ENCODE data around the gene DEFB123. TPM values are rescaled to one million over a fixed set of nuclear protein-coding genes. Genes with fewer than 3 reads are reported as not detected.

DEFB123 gene
- total RNA-seq, 1 donor from 2014 or later = not detected

DNA sequence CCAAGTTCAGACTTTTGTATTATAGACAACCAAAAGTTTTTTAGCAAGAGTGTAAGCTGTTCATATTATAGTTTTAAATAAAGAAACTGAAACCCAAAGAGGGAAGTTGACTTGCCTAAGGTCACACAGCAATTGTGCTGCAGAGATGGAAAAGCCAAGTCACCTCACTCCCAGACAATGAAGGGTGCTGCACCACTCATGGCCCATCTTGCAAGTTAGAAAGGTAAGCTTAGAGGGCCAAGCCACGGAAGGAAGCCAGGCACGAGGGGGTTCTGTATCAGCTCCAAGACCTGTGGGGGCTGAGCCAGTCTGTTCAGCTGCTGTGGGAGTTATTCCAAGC, 33.6 kb downstream of the DEFB123 start:
- DNase-seq = no peak

DNA sequence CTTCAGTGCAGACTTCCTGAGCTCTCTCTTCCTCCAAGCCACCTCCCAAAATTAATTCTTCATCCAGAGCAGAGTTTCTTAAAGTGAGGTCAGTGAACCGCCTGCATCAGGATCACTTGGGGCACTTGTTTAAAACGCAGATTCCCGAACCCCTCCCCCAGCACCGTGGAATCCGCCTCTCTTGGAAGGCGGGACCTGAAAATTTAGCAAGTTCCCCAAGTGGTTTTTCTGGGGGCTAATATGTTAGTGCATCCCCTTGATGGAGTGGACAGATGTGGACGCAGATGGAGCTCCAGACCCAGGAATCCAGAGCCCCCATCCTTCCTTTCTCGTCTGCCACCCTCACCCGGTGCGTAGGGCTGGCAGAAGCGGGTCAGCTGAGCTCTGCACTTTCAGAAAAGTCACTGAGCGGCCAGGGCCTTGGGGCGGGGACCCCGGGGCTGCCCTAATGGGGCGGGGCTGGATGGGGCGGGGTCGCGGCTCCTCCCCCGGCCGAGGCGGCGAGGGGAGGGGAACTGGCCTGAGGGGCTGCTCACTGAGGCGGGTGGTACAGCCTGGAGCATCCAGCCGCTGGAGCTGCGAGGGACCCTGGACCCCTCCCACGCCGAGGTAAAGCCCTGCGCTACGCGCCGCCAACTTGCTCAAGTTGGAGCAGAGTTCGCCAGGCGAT, 34.5 kb downstream of the DEFB123 start, which contains the start of the genes DEFB124 and REM1:
DEFB124 (minus strand) TSS at position 370 of the 670 bp plus-strand sequence. CDS start 2,114 bp downstream, outside the sequence.
REM1 (plus strand) TSS at position 531 of the 670 bp plus-strand sequence. CDS start 1,158 bp downstream, outside the sequence.
- DNase-seq = peak; percentile 36

DNA sequence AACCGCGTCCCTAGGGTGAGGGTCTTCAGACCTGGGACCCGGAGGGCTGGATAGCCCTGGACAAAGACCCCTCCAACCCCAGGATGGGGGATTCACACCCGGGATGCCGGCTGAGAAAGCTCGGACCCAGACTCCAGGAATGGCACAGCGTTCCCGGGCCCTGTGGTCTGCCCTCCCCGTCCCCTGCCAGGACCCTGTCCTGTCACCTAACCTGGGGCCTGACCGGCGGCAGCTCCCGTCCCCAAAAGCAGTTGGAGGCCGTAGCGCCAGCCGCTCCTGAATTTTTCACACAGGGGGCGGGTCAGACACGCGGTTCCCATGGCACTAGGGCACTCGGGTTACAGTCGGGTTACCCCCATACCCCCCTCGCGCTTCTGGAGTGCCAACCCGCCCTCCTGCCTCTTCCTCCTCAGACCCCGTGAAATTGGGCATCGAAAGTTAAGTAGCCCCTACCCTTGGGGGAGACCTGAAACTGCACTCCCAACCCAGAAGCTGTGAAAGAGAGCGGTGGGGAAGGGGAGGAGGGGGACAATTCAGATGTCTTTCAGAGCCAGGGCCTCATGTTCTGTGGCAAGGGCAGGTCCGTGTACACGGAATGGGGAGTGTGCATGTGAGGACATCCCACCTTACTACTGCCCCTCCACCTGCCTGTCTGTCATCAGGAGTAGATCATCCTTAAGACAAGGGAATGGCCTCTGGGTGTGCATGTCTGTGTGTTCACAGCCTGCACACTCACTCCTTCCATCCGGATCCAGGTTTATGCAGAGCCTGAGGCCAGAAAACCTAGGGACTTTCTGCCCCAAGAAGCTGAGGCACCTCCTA, 35.3 kb downstream of the DEFB123 start:
- DNase-seq = peak; percentile 24

DNA sequence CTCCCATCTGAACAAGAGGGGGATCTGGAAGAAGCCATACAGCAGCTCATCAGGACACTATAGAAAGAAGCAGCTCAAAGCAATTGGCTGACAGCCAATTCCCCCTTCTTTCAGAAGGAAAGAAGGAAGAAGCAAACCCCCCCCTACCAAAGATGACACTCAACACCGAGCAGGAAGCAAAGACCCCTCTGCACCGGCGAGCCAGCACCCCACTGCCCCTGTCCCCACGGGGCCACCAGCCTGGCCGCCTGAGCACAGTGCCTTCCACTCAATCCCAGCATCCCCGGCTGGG, 35.8 kb downstream of the DEFB123 start:
- no peak for DNase-seq

DNA sequence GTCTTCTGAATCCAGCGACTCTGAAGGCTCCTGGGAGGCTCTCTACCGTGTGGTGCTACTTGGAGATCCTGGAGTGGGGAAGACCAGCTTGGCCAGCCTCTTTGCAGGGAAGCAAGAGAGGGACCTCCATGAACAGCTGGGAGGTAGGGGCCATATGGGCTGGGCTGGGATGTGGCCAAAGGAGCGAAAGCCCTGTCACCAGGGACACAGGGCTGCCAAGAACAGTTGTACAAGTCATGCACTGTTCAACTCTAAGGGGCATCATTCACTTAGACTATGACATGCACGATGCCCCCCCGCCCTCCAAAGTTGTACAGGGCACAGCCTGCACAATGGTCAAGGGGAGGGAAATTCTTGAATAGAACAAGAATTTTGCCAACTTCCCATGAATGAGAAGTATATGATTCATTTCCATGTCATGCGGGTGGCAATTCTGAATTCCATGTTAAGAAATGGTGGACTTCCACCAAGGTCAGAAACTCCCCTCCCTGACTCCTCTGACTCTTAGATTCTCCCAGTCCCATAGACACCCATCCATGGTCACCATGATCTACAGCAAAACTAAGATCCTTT, 36.3 kb downstream of the DEFB123 start:
- no peak for DNase-seq

DNA sequence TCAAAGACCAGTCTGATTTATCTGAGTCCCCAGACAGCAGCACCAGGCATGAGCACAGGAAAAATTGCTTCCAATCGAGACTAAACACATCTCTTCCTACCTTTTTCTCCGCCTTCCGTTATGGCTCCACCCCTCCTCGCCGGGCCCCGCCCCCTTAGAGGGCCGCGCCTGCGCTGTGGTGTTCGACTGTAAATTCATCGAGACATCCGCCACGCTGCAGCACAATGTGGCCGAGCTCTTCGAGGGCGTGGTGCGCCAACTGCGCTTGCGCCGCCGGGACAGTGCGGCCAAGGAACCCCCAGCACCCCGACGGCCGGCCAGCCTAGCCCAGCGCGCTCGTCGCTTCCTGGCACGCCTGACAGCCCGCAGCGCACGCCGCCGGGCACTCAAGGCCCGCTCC, 43.6 kb downstream of the DEFB123 start:
- DNase-seq = peak; percentile 49

DNA sequence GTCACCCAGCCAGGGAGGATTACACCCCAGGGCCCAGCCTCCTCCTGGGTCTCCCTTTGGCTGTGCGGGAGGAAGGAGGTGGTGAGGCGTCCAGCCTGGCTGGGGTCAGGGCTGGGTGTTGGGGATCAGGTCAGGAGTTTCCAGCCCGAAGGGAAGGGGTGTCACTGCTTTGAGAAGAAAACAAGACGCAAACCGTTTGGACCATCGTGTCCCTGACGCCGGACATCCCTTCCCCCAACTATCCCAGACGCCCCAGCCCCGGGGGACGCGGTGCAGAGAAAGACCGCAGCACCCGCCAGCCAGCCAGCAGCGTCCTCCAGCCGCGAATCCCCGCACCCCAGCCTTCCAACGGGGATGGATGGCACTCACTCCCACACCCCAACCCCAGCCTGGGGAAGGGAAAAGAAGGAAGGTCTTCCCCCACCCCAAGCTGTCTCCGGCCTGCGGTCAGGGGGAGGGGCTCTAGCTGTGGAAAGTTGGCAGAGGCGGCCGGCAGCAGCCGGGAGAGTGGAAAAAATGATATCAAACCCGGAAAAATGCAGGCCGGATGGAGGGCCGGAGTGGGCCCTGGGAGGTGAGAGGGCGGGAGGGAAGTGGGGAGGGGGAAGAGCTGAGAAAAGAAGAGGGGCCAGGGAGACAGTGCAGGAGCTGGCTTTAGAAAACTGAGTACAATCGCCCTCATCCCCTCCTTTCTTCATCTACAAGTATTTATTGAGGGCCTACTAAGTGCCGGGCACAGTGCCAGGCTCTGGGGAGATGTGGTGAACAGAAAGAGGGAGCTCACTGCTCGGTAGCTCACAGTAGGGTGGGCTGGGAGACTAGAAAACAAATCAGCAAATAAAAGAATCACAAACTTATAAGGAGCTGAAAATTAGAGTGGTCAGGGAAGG, 45.3 kb downstream of the DEFB123 start:
- DNase-seq = peak; percentile 88

DNA sequence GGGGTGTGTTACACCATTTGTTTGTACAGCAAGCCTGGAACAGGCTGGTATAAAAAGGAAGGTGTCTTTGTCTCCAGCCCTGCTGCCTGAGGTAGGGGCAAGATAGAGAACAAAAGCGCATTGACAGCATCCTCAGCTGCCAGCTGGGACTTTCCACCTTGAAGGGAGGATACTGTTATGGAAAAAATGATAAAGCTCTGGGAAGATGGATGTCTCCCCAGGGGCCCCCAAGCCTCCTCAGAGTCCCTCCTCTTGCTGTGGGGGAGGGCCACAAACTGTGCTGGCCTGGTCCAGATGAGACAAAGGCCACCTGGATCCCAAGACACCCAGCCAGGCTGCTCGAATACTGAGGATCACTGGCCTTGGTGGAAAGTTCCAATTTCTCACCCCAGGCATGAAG, 47.7 kb downstream of the DEFB123 start:
- DNase-seq = no peak

DNA sequence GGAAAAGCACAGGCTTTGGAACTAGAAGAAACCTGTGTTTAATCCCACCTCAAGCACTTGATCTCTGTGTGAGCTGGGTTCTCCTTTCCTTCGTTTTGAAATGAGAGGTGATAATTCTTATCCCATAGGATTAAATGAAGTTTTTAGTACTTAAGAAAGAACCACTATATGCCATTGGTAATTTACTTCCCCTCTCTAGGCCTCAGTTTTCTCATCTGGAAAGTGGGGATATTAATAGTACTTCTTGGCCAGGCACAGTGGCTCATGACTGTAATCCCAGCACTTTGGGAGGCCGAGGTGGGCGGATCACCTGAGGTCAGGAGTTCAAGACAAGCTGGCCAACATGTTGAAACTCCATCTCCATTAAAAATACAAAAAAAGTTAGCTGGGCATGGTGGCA, 48.7 kb downstream of the DEFB123 start:
- no peak for DNase-seq

DNA sequence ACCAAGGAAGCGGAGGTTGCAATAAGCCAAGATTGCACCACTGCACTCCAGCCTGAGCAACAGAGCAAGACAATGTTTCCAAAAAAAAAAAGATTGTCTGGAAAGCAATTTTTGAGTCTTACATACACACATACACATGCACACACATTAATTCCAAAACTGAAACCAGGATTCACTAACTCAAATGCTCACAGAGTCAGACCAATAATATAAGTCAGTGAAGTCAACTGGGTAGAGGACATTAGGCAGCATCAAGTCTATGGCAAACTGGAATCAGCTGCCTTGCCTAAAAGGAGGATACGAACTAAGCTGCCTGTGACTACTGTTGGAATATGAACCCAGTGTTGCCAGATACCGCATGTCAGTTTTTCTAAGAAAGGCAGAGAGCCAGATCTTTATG, 50.3 kb downstream of the DEFB123 start:
- no peak for DNase-seq

DNA sequence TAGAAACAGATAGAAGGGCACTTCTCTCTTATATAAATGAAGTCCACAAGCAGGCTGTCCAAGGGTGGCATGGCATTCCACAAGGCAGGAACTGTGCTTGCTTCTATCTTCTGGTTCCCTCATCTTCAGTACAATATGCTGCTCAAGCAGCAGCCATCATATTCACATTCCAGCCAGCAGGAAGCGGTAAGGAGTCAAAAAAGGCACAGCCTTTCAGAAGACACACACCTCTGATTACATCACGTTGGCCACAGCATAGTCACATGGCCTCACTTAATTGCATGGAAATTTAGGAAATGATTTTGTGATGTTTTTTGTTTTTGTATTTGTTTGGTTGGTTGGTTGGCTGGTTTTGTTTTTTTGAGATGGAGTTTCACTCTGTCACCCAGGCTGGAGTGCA, 53.7 kb downstream of the DEFB123 start:
- no peak for DNase-seq

DNA sequence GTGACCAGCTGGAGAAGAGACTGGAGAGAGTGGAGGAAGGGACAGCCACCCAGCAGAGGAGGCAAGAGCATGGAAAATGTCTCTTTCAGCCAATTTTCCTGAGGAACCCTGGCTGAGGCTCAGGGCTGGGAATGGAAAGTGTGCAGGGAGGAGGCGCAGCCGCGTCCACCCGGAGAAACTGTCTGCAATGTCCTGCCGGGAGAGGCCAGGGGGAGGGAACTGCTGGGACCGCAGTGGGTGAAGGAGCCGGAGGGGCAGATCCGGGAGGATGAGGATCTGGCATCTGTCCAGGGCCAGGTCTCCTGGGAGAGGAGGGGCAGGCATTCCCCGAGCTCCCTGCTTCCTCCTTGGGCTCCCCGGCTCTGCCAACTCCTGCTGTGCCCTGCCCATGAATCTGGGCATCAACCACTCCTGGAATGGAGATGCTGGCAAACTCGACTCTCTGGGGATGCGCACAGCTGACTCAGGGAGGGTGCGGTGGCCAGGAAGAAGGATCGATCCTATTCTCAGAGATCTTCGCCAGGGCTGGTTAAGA, 56.4 kb downstream of the DEFB123 start:
- peak; percentile 79 for DNase-seq

DNA sequence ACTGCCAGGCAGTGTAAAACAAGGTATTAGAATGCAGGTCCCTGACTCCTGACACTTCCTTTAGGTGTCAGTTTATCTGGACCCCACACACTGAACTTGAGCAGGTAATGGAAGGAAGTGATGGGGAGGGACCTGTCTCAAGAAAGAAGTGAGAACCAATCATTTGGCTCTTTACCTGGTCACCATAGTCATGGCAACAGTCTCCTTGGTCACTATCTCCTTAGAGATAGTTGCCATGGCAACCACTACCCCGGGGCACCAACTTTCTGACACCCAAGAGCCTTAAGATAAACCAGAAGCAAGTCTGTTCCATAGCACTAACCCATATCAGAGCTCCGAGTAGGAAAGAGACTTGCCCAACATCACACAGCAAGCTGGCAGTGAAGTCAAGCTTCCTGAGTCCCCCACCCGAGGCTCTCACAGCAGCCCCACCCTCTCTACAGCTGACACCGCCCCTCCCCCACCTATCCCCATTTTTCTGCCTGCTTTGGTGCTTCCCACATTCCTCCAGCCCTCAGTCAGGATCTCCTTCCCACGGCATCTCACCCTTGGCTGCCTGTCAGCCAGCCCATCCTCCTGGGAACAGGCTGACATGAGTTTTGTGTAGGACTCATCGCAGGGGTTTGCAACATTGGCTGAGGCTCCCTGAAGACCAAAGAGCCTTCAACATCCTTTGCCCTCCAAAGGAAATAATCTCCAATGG, 57.6 kb downstream of the DEFB123 start:
- no peak for DNase-seq

Other genes with a start within 250 kb of the DEFB123 start
- gene DEFB115, start 183.0 kb upstream of the DEFB123 start, total RNA-seq = not detected
- gene DEFB116, start 132.0 kb upstream of the DEFB123 start, total RNA-seq = not detected
- not detected for gene DEFB118, start 72.0 kb upstream of the DEFB123 start, total RNA-seq
- not detected for gene DEFB119, start 50.0 kb upstream of the DEFB123 start, total RNA-seq
- gene DEFB121, start 34.4 kb upstream of the DEFB123 start, total RNA-seq = not detected
- gene DEFB124, start 34.5 kb downstream of the DEFB123 start, total RNA-seq = not detected
- gene REM1, start 34.7 kb downstream of the DEFB123 start, total RNA-seq = 4.5 TPM
- 44.3 TPM for gene HM13, start 73.8 kb downstream of the DEFB123 start, total RNA-seq
- gene ID1, start 164.7 kb downstream of the DEFB123 start, total RNA-seq = 94.2 TPM
- gene COX4I2, start 197.3 kb downstream of the DEFB123 start, total RNA-seq = 6.3 TPM